Lower lobe of right lung (tissue), 2 donors: ENCODE results near the gene COL2A1. TPM values are rescaled to one million over a fixed set of nuclear protein-coding genes. Genes with fewer than 3 reads are reported as not detected.

ENCODE experiments used
- ATAC-seq, 2 donors: fragments of 200-7000 bp; cut with Tn5 transposase; one replicate each; pipeline ENCODE4 v1.9.1; 2020 to 2022; ENCODE audit warnings: mild to moderate bottlenecking in 2 of 2, moderate library complexity in 2 of 2
- DNase-seq: peaks from one replicate; pipeline ENCODE4 v3.0.0-alpha.2; 2020
- H3K27ac ChIP-seq: fragments of 200-600 bp; one replicate; pipeline ENCODE4 v1.8.0; 2022
- H3K27me3 ChIP-seq: fragments of 200-600 bp; one replicate; pipeline ENCODE4 v1.8.0; 2022; ENCODE audit warnings: low read depth
- H3K36me3 ChIP-seq: fragments of 200-600 bp; one replicate; pipeline ENCODE4 v1.8.0; 2022; ENCODE audit warnings: mild to moderate bottlenecking
- H3K4me1 ChIP-seq: fragments of 200-600 bp; one replicate; pipeline ENCODE4 v1.8.0; 2022
- H3K4me3 ChIP-seq: fragments of 200-600 bp; one replicate; pipeline ENCODE4 v1.8.0; 2022; ENCODE audit warnings: mild to moderate bottlenecking
- H3K9me3 ChIP-seq: fragments of 200-600 bp; one replicate; pipeline ENCODE4 v1.8.0; 2022
- CTCF ChIP-seq: fragments of 200-600 bp; IDR thresholded peaks from one replicate; pipeline ENCODE4 v1.8.0; 2022; ENCODE audit warnings: antibody characterized with exemption, mild to moderate bottlenecking
- intact Hi-C: fragments of 100-400 bp; cut with DNase I; formaldehyde crosslinking; loops from one replicate; pipeline ENCODE4 v1.11.0; 2022
- total RNA-seq: library from RNA; stranded (reverse); fragmentation: NEBNext Ultra II Directional; extraction: Animal tissue kit (Norgen Biotek cat#: 25700); gene quantifications from one replicate; pipeline ENCODE4 v1.2.1, GENCODE V29; 2021
- donor health status: DM: no; HTN: yes; CAD: no; lungs with severe emphysema.

COL2A1 gene
- total RNA-seq, 1 donor from 2014 or later, result not detected

GRCh38 chr12:48019639-48020265 is 15.5 kb upstream of the COL2A1 start:
- intact Hi-C loops, result no loop called here
- DNase-seq (no peak), ATAC-seq (no peak)
- Histone ChIP-seq H3K27ac (no peak overlapping the region), H3K4me3 (no peak overlapping the region), H3K9me3 (no peaks in the 10 kb centered on the region), H3K36me3 (no peaks in the 10 kb centered on the region), H3K4me1 (no peaks in the 10 kb centered on the region), H3K27me3 (peaks cover 10% of the 10 kb centered on the region)
- no peak for TF ChIP-seq CTCF

- TF ChIP-seq CTCF, result no peak
- H3K27ac ChIP-seq, result no peak overlapping the region
- H3K4me3 ChIP-seq, result no peak overlapping the region
- no peaks in the 10 kb centered on the region for H3K4me1 ChIP-seq
- ATAC-seq (no peak), DNase-seq (no peak)
- no peaks in the 10 kb centered on the region for H3K36me3 ChIP-seq
- H3K27me3 ChIP-seq, result peaks cover 10% of the 10 kb centered on the region
- intact Hi-C loops, result no loop called here
- no peaks in the 10 kb centered on the region for H3K9me3 ChIP-seq
Observed at GRCh38 chr12:48018618-48018995, 14.3 kb upstream of the COL2A1 start.

- no peak for DNase-seq
- Histone ChIP-seq H3K4me3 (no peak overlapping the region), H3K36me3 (no peaks in the 10 kb centered on the region), H3K9me3 (no peaks in the 10 kb centered on the region), H3K27me3 (peaks cover 10% of the 10 kb centered on the region), H3K4me1 (no peaks in the 10 kb centered on the region), H3K27ac (no peak overlapping the region)
- no peak for ATAC-seq
- intact Hi-C loops, result no loop called here
- no peak for TF ChIP-seq CTCF
Observed at GRCh38 chr12:48017921-48018617, 13.8 kb upstream of the COL2A1 start.

- no peaks in the 10 kb centered on the region for H3K9me3 ChIP-seq
- intact Hi-C loops, result no loop called here
- no peaks in the 10 kb centered on the region for H3K4me1 ChIP-seq
- DNase-seq, result no peak
- no peak overlapping the region for H3K27ac ChIP-seq
- H3K36me3 ChIP-seq, result no peaks in the 10 kb centered on the region
- H3K4me3 ChIP-seq, result no peak overlapping the region
- no peak for ATAC-seq
- H3K27me3 ChIP-seq, result peaks cover 10% of the 10 kb centered on the region
- TF ChIP-seq CTCF, result no peak
Observed at GRCh38 chr12:48017496-48017895, 13.2 kb upstream of the COL2A1 start.

- no peak for TF ChIP-seq CTCF
- intact Hi-C loops, result no loop called here
- DNase-seq (no peak), ATAC-seq (no peak)
- H3K27ac ChIP-seq, result no peak overlapping the region
- no peak overlapping the region for H3K4me3 ChIP-seq
- H3K27me3 ChIP-seq, result peaks cover 10% of the 10 kb centered on the region
- H3K4me1 ChIP-seq, result no peaks in the 10 kb centered on the region
- H3K9me3 ChIP-seq, result no peaks in the 10 kb centered on the region
- H3K36me3 ChIP-seq, result no peaks in the 10 kb centered on the region
Observed at GRCh38 chr12:48016373-48017020, 12.2 kb upstream of the COL2A1 start.
